ENCODE measurements around the gene EMILIN2.
"Not testable (repeated sequence)": the region's sequence is repeated elsewhere in the genome, so short reads cannot be mapped to it uniquely, and the experiment has no call there.

EMILIN2 gene

DNA sequence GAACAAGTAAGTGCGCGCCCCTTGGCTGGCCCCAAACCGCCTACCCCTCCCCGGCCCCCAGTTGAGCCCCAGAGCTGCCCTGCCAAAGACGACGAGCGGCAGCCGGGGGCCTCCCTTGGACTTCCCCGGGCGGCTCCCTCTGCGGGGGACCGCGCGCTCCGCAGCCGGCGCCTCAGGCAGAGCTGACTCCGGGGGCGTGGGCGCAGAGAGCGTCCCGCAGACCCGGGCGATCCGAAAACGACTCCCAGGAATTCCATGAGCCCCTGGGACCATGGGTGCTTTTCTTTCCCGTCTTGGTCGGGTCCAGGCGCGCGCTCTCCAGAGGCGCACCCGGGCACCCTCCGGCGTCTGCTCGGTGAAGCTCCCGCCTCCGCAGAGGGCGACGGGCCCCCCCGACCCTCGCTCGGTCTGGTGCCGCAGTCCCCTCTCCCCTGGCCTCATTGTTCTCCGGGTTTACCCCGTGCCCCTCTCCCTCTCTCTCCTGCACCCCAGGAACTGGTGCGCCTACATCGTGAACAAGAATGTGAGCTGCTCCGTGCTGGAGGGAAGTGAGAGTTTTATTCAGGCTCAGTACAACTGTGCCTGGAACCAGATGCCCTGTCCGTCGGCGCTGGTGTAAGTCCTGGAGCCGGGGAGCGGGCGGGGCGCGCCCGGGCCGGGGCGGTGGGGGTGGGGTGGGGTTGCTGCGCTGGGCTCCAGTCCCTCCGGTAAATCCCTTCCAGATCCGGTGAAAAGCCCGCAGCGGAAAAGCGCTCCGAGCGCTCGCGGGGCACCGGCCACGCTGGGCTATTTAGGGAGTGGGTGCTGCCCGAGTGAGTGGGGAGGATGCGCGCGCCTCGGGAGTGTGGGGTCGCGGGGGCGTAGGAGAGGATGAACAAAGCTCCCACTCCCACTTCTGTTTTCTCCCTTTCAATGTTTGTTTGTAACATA lies 776 bp downstream of the EMILIN2 start:
- no peak for FAIRE-seq

DNA sequence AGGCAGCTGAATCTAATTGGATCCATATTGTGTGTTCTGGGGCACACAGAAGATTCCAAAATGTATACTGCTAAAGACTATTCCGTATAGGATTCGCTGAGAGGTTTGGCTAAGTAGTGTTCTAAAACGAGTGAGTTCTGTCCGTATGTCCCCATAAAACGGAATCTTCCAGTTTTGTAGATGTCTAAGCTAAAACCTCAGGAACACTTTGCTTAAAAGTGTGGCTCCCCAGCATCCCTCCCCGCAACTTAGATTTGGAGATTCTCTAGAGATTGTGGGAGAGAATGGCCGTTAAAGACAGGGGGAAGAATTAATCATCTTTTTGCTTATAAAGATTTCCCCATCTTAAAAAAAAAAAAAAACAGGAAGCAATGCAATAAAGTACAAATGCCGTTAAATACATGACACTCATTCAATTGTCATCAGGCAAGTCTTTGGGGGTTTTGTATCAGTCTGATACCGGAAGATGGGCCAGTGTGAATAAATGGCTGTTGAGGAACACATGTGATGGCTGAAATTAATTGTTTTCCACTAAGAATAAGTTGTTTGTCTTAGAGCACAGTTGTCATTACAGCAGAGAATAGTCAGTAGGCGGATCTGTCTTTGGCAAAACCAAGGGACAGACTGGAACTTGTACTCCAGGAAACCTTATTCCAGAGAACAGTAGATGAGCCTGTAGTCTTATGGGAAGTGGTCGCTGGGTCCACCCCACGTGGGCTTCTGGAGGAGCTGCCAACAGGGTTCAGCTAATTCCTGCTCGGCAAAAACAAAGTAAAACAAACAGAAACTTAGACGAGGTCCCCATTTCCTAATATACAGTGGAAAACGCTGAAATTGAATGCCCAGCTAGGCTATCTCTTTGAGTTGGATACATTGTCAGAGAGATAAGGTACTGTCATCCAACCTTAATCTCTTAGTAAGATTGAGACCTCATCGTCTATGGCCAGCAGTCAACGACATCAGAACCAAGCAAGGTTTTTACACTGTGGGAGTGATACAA lies 1.7 kb downstream of the EMILIN2 start:
- FAIRE-seq, result no peak

DNA sequence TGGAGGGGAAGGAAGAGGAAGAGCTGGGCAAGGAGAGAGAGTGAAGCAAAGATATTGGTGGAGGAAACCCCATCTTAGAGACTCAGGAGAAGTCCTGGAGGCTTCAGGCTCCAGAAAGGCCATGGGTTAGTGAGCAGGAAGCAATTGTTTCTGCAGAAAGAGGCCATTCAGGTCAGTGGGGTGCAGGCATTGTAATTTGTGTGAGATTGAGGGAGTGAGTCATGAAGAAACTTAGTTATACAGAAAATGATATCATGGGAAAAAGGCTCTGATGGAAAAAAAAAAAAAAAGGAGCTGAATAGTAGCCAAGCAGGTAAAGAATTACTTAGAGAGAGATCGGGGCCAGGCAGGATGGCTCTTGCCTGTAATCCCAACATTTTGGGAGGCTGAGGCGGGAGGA lies 4.0 kb downstream of the EMILIN2 start:
- no peak for FAIRE-seq

DNA sequence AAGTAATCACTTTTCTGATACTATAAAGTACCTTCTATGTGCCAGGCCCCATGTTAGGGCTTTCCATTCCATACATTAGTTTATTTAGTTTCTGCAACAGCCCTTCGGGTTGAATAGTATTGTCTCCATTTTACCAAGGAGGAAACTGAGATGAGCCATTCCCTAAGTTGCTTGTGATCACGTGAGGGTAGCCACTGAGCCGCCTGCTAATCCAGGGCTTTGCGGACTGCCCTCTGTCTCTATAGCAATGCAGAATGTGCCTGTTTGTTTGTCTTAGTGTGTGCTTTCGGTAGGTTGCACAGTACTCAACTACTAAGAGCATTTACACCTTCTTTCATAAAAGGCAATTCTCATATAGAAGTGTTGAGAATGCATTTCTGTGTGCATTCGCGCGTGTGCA lies 5.0 kb downstream of the EMILIN2 start:
- FAIRE-seq, result no peak

DNA sequence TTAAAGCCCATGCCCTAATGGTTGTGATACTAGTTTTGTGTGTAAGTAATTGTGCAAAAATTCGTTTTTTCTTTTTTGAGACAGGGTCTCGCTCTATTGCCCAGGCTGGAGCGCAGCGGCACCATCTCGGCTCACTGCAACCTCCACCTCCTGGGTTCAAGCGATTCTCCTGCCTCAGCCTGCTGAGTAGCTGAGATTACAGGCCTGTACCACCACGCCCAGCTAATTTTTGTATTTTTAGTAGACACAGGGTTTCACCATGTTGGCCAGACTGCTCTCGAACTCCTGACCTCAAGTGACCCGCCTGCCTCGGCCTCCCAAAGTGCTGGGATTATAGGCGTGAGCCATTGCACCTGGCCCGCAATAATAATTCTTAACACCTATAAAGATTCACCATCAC lies 5.7 kb downstream of the EMILIN2 start:
- FAIRE-seq, result not testable (repeated sequence)

DNA sequence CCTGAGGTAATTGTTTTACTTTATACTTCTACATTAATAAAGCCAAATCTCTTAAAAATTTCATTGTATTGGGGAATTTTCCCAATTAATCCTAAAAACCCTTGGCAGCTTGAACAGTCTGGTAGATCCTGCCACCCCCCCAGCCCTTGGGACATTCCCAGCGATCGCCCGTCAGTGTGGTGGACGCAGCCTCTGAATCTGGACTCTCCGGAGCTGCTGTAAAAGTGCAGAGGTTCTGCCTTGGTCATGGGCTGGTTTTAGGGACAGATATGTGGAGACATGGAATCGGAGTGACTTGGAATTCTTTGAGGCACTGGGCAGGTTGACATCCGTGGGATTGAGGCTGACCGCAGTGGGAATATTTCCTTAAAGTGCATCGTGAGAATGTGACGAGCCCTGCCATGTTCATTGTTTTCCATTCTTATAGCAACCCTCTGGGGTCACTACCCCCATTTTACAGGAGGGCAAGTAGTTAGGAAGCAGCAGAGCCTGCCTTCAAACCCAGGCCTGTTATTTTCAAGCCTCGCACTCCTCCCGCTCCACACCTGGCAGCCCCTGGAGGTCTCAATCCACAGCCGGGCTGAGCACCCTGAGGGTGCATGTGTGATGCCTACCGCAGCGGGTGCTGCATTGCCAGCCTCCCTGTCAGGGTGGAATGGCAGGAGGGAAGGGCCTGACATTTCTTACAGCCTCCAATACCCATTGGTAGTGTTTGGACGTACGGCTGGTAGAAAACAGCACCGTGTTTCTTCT lies 6.5 kb downstream of the EMILIN2 start:
- FAIRE-seq, result no peak

DNA sequence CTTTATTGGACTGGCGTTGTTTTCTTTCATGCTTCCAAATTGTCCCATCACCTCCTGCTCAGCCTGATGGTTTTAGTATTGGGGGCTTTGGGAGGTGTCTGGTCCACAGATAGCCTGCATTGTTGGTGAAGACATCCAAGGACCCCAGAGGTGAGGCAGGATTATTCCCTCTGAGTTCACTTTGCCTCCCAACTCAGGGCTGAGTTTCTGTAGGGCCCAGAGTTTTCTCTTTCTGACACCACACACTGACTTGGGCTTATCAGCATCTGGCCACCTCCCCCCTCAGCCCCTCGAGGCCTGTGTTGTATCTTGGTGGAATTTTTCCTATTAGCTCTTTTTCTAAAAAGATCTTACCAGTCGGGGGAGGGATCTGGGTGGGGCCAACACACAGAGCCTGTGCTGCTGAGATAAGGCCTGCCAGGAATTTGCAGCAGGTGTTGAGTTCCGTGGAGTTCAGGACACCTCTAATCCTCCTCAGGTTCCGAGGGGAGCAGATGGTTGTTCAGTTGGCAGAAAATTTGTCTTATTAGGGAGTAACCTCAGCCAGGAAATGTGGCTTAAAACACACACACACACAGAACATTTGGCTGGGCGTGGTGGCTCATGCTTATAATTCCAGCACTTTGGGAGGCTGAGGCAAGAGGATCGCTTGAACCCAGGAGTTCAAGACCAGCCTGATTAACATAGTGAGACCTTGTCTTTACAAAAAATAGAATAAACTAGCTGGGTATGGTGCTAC lies 7.3 kb downstream of the EMILIN2 start:
- no peak for FAIRE-seq

DNA sequence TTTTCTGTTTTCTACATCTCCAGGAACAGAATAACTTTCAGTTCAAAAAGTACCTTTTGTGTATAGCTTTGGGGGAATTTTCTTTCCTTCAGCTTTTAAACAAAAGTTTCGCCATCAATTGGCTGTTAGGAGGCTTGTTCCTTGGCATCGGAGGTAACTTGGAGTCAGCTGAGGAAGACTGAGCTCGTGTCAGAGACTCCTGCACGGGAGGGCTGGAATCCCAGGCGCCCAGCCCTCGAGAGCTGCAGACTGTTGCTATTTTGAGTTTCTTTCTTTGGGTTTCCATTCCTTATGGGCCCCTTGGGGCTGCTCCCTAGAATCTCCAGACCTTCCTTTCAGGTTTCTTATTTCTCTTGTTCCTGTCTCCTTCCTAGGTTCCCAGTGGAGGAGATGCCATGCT lies 8.1 kb downstream of the EMILIN2 start:
- FAIRE-seq, result no peak

DNA sequence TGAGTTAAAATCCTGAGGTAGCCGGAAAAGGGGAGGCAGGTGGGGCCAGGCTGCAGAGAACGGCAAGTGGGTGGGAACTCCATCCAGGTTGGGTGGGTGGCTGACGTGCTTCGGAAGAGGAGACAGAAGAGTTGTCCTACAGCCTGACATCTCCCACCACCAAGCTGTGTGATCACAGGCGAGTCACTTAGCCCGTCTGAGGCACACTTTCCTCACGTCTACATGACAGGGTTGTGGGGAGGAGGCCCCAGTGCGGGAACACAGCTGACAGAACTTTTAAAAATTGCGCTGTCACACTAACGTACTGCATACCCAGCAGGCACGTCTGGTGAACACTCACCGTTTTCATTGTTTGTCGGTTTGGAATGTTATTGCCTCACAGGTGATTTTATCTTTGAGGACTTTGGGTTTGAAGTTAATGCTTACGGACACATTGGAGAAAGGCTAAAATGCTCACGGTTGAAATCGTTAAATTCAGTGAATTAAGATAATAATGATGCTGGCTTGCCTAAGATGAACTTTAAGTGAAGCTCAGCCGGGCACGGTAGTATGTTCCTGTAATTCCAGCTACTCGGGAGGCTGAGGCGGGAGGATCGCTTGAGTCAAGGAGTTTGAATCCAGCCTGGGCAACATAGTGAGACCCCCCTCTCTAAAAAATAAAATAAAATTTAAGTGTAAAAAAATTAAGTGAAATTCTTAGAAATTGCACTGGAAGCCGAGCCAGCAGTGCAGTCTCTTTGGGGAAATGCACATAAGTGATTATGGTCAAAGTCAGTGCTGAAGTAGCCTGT lies 8.9 kb downstream of the EMILIN2 start:
- FAIRE-seq, result no peak

DNA sequence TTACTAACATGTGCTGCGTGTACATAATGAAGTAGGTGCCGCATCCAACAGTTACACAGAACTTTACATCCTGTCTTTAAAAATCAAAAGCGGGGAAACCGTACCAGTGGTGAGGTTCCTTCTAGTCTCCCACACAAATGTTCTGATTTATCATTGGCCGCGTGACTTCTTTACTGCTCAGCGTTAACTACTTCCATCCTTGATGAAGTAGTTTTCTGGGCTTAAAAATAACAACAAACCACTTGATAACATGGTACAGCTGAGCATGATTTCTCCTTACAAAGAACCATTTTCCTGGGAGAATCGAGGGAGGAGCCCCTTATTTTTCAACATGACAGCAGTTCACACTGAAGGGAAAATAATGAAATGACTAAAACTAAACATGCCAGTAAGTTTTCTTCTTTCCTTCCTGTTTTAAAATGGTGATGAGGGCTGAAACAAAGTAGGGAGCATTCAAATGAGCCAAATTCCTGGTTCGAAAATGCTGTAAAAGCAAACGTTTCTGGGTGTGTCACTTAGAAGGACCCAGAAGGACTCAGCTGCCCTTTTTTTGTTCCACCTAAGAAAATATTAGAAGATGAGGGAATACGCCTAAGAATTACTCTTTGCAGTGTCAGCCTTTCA lies 9.9 kb downstream of the EMILIN2 start:
- FAIRE-seq, result no peak

DNA sequence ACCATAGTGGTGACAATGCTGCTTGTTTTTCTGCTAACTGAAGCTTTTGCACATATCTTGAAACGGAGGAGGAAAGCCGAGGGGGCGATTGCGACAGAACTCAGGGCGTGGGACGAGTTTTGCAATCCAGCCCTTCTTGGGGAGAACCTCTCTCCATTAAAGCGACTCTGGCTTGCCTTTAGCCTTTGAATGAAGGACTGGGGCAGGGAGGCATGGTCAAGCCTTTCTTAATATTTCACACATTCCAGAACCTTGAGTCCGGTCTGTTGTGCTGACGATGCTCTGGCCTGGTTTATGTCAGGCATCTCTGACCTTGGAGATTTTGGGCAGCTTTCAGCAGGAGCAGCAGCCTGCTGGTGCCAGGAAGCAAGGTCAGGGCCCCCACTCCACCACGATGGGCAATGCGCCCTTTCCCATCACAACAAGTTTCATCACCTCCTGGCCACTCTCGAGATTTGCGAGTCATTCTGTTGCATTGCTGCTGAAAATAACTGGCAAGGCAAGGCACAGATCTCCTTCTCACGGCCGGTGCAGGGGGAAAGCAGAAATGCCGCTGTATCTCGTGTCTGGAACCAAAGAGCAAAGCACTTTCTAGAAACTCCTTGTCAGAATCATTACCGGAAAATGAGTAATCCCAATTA lies 10.8 kb downstream of the EMILIN2 start:
- FAIRE-seq, result no peak

DNA sequence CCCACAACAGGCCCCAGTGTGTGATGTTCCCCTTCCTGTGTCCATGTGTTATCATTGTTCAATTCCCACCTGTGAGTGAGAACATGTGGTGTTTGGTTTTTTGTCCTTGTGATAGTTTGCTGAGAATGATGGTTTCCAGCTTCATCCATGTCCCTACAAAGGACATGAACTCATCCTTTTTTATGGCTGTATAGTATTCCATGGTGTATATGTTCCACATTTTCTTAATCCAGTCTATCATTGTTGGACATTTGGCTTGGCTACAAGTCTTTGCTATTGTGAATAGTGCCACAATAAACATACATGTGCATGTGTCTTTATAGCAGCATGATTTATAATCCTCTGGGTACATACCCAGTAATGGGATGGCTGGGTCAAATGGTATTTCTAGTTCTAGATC lies 13.6 kb downstream of the EMILIN2 start:
- not testable (repeated sequence) for FAIRE-seq

DNA sequence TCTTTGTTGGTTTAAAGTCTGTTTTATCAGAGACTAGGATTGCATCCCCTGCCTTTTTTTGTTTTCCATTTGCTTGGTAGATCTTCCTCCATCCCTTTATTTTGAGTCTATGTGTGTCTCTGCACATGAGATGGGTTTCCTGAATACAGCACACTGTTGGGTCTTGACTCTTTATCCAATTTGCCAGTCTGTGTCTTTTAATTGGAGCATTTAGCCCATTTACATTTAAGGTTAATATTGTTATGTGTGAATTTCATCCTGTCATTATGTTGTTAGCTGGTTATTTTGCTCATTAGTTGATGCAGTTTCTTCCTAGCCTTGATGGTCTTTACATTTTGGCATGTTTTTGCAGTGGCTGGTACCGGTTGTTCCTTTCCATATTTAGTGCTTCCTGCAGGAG lies 17.2 kb downstream of the EMILIN2 start:
- not testable (repeated sequence) for FAIRE-seq

DNA sequence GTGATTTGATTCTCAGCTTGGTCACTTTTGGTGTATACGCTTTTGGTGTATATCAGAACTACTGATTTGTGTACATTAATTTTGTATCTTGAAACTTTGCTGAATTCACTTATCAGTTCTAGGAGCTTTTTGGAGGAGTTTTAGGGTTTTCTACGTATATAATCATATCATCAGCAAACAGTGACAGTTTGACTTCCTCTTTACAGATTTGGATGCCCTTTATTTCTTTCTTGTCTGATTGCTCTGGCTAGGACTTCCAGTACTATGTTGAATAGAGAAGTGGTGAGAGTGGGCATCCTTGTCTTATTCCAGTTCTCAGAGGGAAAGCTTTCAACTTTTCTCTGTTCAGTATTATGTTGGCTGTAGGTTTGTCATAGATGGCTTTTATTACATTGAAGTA lies 19.7 kb downstream of the EMILIN2 start:
- FAIRE-seq, result not testable (repeated sequence)

DNA sequence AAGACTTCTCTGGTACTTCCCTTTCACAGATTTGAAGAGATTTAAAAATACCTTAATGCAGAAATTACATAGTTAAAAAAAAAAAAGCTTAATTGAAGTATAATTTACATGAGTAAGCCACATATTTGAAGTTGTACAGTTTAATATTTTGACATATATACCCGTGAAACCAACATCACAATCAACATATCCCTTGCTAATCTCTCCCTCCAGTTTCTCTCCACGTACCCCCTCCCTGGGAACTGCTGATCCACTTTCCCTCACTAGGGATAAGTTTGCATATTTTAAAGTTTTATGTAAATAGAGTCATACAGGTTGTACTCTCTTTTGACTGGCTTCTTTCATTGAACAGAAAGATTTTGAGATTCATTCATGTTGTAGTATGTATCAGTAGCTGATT lies 22.4 kb downstream of the EMILIN2 start:
- no peak for FAIRE-seq

DNA sequence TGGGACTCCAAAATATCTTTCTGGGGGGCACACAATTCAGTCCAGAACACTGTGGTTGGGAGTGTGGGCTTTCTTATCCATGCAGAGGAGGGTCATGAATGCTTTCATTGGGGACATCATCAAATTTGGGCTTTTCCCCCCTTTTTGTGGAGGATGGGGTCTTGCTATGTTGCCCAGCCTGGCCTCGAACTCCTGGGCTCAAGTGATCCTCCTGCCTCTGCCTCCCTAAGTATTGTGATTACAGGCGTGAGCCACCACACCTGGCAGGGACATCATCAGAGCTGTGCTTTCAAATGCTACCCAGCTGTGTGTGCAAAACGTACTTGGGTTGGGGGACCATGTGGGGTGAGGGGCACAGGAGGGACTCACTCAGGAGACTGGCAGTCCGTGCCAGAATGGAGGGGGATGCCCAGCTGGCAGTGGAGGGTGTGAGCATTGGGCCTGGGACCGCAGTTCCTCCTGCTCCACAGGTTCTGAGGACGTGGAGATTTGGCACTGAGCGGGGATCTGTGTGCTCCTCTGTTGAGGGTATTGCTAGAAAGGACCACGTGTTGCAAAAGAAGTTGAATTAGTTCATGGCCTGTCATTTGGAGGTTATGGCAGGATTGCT lies 24.4 kb downstream of the EMILIN2 start:
- no peak for FAIRE-seq

DNA sequence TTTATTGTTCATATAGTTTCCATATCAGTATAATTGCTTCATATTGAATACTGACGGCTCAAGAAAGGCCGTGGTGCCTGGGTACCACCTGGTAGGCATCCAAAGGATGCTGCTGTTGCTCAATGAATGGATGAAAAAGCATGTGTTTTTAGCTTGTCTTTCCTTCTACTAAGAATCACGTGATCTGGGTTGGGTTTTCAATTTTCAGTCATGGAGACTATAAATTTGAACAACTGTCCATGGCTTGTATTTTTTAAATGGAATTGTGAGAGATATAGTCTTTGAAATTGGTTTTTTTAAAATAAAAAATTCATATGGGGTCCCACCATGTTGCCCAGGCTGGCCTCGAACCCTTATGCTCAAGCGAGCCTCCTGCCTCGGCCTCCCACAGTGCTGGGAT lies 25.3 kb downstream of the EMILIN2 start:
- no peak for FAIRE-seq

DNA sequence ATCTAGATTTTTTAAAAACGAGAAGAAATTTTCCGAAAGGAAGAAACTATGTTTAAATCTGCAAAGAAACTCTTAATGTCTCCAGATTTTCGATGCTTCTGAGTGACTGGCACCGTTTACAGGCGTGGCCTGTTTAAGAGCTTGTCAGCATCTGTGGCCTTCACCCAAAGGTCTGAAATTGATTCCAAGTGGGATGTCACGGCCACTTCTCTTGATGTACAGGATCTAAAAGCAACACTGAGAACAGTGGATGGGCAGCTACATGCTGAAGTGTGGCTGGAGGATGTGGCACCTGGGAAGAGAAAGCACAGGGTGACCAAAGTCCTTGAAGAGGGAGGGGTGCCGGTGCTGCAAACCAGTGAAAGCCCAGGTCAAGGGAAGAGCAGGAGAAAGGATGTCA lies 28.0 kb downstream of the EMILIN2 start:
- no peak for FAIRE-seq

DNA sequence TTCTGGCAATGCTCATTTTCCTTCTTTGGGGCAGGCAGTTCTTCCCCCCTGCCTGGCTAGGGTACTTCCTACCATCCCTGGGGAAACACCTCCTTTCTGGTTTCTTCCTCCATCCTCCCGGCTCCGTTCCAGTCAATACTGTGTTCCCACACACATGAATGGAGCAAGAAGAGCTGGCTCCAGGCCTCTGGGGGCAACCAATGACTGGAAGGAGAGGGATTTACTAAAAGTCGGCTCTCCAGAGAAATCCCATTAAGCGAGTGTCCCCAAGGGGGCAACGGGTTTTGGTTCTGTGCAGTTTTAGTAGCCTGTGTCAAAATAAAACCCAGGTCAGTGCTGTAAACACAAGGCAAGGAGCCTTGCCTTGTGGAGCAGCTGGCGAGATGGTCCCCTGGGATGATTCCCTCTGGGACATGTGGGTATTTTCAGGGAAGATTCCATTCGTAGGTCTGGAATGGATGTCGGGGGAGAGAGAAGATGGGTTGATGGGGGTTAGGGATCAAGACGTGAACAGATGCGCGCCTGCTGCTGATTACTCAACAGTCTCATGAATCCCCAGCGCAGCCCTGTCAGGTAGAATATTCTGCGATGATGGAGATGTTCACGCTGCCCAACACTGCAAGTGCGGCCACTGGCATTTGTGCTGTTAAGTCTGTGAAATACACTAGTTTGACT lies 32.0 kb downstream of the EMILIN2 start:
- no peak for FAIRE-seq

All from TTC549 (cell line).